OCI-LY7 (cell line): Measurements from ENCODE around the gene SEMA5A. TPM values are rescaled to one million over a fixed set of nuclear protein-coding genes. Genes with fewer than 3 reads are reported as not detected.

ENCODE experiments used
- BruUV-seq: library from RNA; stranded (reverse); fragments of 400-500 nt; replicated peaks from 2 replicates; lab custom pipeline; 2021; lab: Mats Ljungman, UMichigan
- CTCF ChIA-PET: fragments of 300-600 bp; sonication (Branson Sonifier 250); formaldehyde crosslinking; loops from one replicate; lab custom pipeline; 2022; ENCODE audit warnings: antibody characterized with exemption; ENCODE audit not compliant: unreplicated experiment; lab: Charles Lee
- POLR2A ChIA-PET: fragments of 300-600 bp; sonication (Branson Sonifier 250); formaldehyde crosslinking; loops from one replicate; lab custom pipeline; 2022; ENCODE audit warnings: antibody characterized with exemption; lab: Charles Lee
- DNase-seq: peaks from one replicate; pipeline ENCODE4 v3.0.0-alpha.2; 2015; ENCODE audit warnings: low spot score
- H2AFZ ChIP-seq: fragments of 200-600 bp; sonication (generic), shearing (Covaris generic); 2 replicates; pipeline ENCODE4 v1.6.1; 2014; ENCODE audit warnings: mild to moderate bottlenecking, antibody characterized with exemption, low read length, moderate library complexity
- H3K27ac ChIP-seq: fragments of 200-600 bp; sonication (generic); 2 replicates; pipeline ENCODE4 v1.5.1; 2014; ENCODE audit warnings: mixed run types, low read depth, mild to moderate bottlenecking, moderate library complexity, low read length, inconsistent platforms; ENCODE audit not compliant: poor library complexity, severe bottlenecking
- H3K36me3 ChIP-seq: fragments of 200-600 bp; sonication (generic); 2 replicates; pipeline ENCODE4 v1.6.1; 2014; ENCODE audit warnings: mild to moderate bottlenecking, antibody characterized with exemption, low read length, moderate library complexity, mixed read lengths; ENCODE audit not compliant: insufficient read depth
- H3K4me1 ChIP-seq: fragments of 200-600 bp; sonication (generic); 2 replicates; pipeline ENCODE4 v1.5.1; 2014; ENCODE audit warnings: mild to moderate bottlenecking, low read length; ENCODE audit not compliant: insufficient read depth, poor library complexity, severe bottlenecking
- H3K4me2 ChIP-seq: fragments of 200-600 bp; sonication (generic); 2 replicates; pipeline ENCODE4 v1.6.1; 2014; ENCODE audit warnings: mild to moderate bottlenecking, low read length
- H3K4me3 ChIP-seq: fragments of 200-600 bp; sonication (generic); 2 replicates; pipeline ENCODE4 v1.5.1; 2014; ENCODE audit warnings: mild to moderate bottlenecking, low read depth, low read length; ENCODE audit not compliant: poor library complexity, severe bottlenecking
- H3K79me2 ChIP-seq: fragments of 200-600 bp; sonication (generic); 2 replicates; pipeline ENCODE4 v1.6.1; 2016; ENCODE audit warnings: low read depth, mild to moderate bottlenecking, low read length, moderate library complexity, mixed read lengths; ENCODE audit not compliant: insufficient read depth
- H3K9me2 ChIP-seq: fragments of 200-600 bp; sonication (generic); 2 replicates; pipeline ENCODE4 v1.6.1; 2016; ENCODE audit warnings: mild to moderate bottlenecking, low read length, mixed read lengths; ENCODE audit not compliant: insufficient read depth
- H3K9me3 ChIP-seq: fragments of 200-600 bp; sonication (generic); 2 replicates; pipeline ENCODE4 v1.6.1; 2014; ENCODE audit warnings: mild to moderate bottlenecking, mixed run types, low read length, mixed read lengths
- H4K20me1 ChIP-seq: fragments of 200-600 bp; sonication (generic); 2 replicates; pipeline ENCODE4 v1.6.1; 2014; ENCODE audit warnings: mild to moderate bottlenecking, antibody characterized with exemption, low read length, moderate library complexity, mixed read lengths; ENCODE audit not compliant: insufficient read depth
- CTCF ChIP-seq: fragments of 200-600 bp; sonication (generic); conservative IDR thresholded peaks from 2 replicates; pipeline ENCODE4 v1.5.1; 2014; ENCODE audit warnings: mild to moderate bottlenecking, antibody characterized with exemption, low read length, moderate library complexity, mixed read lengths
- EZH2phosphoT487 ChIP-seq: fragments of 200-600 bp; sonication (generic); IDR thresholded peaks from 2 replicates; pipeline ENCODE4 v1.6.1; 2018; ENCODE audit warnings: low read depth, borderline replicate concordance, mild to moderate bottlenecking, mixed run types, antibody characterized with exemption, low read length, moderate library complexity, mixed read lengths
- intact Hi-C: fragments of 100-400 bp; cut with micrococcal nuclease; formaldehyde crosslinking; loops from one replicate; pipeline ENCODE4 v1.10.0; 2022; ENCODE audit not compliant: unreplicated experiment
- total RNA-seq, 2 experiments: library from RNA; depleted of rRNA in 1 of 2; stranded (reverse); fragments of >200 nt in 1 of 2; shearing (Covaris generic) in 1 of 2; gene quantifications; 2 replicates each; pipeline ENCODE4 v1.2.3, GENCODE V29; 2014 to 2022

The SEMA5A gene
- total RNA-seq, 2 experiments from 2014 or later, result not detected

GRCh38 chr5:9052421-9052820 is 493.5 kb downstream of the SEMA5A start:
- no peak for TF ChIP-seq CTCF
- no peak for TF ChIP-seq EZH2phosphoT487
- Histone ChIP-seq H3K27ac (no peak overlapping the region), H3K9me2 (no peaks in the 10 kb centered on the region), H3K79me2 (no peaks in the 10 kb centered on the region), H3K9me3 (no peaks in the 10 kb centered on the region), H3K4me3 (no peak overlapping the region), H3K4me2 (no peak overlapping the region), H4K20me1 (no peaks in the 10 kb centered on the region), H2AFZ (no peak overlapping the region), H3K36me3 (no peaks in the 10 kb centered on the region), H3K4me1 (no peaks in the 10 kb centered on the region)
- no peak for DNase-seq
- ChIA-PET CTCF (no interaction called here), POLR2A (no interaction called here)
- BruUV-seq, result no TSS peak
- intact Hi-C loops, result no loop called here

- no peaks in the 10 kb centered on the region for H3K36me3 ChIP-seq
- no peaks in the 10 kb centered on the region for H3K79me2 ChIP-seq
- no peaks in the 10 kb centered on the region for H3K4me1 ChIP-seq
- no peak for DNase-seq
- intact Hi-C loops, result no loop called here
- no peak overlapping the region for H3K4me2 ChIP-seq
- no peaks in the 10 kb centered on the region for H3K9me3 ChIP-seq
- BruUV-seq, result no TSS peak
- ChIA-PET CTCF (no interaction called here), POLR2A (no interaction called here)
- no peak overlapping the region for H3K27ac ChIP-seq
- no peak overlapping the region for H2AFZ ChIP-seq
- no peaks in the 10 kb centered on the region for H4K20me1 ChIP-seq
- no peak overlapping the region for H3K4me3 ChIP-seq
- no peaks in the 10 kb centered on the region for H3K9me2 ChIP-seq
- TF ChIP-seq CTCF (no peak), EZH2phosphoT487 (no peak)
These were observed 494.1 kb downstream of the SEMA5A start for GRCh38 chr5:9051779-9052178.

- no peaks in the 10 kb centered on the region for H3K79me2 ChIP-seq
- H3K4me2 ChIP-seq, result no peak overlapping the region
- H3K4me1 ChIP-seq, result no peaks in the 10 kb centered on the region
- BruUV-seq, result no TSS peak
- H4K20me1 ChIP-seq, result no peaks in the 10 kb centered on the region
- H3K9me2 ChIP-seq, result no peaks in the 10 kb centered on the region
- intact Hi-C loops, result no loop called here
- no peak for TF ChIP-seq EZH2phosphoT487
- no peak for TF ChIP-seq CTCF
- no peak overlapping the region for H3K27ac ChIP-seq
- H3K9me3 ChIP-seq, result no peaks in the 10 kb centered on the region
- POLR2A ChIA-PET, result no interaction called here
- no peaks in the 10 kb centered on the region for H3K36me3 ChIP-seq
- H2AFZ ChIP-seq, result no peak overlapping the region
- no peak overlapping the region for H3K4me3 ChIP-seq
- no peak for DNase-seq
- CTCF ChIA-PET, result no interaction called here
These were observed 497.9 kb downstream of the SEMA5A start for GRCh38 chr5:9047932-9048331.
